ENCODE results near the gene PPA1. TPM values are rescaled to one million over a fixed set of nuclear protein-coding genes. Genes with fewer than 3 reads are reported as not detected.
A peak's percentile ranks its signal among the peaks of the same experiment; 100 is the strongest.

Gene PPA1
- 44.9 and 54.3 TPM in 2 replicates for total RNA-seq
- 75.2 and 86.0 TPM in 2 replicates for polyA plus RNA-seq

DNA sequence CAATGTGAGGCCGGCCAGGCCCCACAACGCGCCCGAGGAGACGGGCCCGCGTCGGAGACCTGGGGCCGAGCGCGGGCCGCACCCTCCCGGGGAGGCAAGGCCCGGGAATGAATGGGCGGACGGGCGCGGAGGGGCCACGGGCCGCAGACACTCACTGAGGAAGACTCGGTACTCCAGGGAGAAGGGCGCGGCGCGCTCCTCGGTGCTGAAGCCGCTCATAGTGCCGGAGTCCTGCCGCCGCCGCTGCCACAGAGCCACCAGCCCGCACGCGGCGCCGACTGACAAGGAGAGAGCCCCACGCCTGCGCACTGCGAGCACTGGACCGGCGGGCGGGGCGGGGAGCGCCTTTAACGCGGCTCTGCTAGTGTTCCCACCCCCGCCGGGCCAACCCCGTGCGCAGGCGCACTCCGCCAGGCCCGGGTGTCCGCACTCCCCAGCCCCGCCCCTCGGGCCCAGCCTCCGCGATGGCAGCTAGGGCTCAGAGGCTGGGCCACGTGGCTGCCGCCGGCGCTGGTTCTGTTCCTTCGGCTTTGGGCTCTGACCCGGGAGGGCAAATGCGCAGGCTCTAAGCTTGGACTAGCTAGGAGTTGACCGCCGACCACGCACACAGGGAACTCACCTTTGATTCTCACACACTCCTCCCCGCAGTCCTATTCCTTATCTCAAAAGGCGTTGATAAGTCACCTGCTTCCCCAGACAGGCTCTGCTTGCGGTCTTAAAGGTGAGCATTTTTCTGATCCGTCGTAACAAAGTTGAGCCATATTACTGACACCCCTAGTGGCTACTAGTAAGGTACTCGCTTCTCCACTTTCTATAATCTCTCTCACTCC is at the start of gene PPA1:
PPA1 (minus strand) TSS at position 321 of the 830 bp plus-strand sequence; CDS start at position 219, 102 bp downstream.
- H3K27me3 ChIP-seq = no peaks in the 10 kb centered on the region
- H3K27ac ChIP-seq = peak within 1 kb of the TSS; percentile 17
- DNase-seq (ENCODE audit: low read depth in 1 of 2, low spot score in 1 of 2) = peak; percentile 97 to 99
- peaks cover 6% of the 10 kb centered on the region for H3K36me3 ChIP-seq
- H3K4me3 ChIP-seq = peak within 1 kb of the TSS; percentile 49
- TF ChIP-seq, protein P1, sequence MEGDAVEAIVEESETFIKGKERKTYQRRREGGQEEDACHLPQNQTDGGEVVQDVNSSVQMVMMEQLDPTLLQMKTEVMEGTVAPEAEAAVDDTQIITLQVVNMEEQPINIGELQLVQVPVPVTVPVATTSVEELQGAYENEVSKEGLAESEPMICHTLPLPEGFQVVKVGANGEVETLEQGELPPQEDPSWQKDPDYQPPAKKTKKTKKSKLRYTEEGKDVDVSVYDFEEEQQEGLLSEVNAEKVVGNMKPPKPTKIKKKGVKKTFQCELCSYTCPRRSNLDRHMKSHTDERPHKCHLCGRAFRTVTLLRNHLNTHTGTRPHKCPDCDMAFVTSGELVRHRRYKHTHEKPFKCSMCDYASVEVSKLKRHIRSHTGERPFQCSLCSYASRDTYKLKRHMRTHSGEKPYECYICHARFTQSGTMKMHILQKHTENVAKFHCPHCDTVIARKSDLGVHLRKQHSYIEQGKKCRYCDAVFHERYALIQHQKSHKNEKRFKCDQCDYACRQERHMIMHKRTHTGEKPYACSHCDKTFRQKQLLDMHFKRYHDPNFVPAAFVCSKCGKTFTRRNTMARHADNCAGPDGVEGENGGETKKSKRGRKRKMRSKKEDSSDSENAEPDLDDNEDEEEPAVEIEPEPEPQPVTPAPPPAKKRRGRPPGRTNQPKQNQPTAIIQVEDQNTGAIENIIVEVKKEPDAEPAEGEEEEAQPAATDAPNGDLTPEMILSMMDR (IDR thresholded peaks at IDR 0.05; ENCODE audit: low read depth, low read length) = peak; percentile 22
- no peaks in the 10 kb centered on the region for H3K4me1 ChIP-seq (ENCODE audit: low read depth)
- no peaks in the 10 kb centered on the region for H3K9me3 ChIP-seq (ENCODE audit: low read depth)

DNA sequence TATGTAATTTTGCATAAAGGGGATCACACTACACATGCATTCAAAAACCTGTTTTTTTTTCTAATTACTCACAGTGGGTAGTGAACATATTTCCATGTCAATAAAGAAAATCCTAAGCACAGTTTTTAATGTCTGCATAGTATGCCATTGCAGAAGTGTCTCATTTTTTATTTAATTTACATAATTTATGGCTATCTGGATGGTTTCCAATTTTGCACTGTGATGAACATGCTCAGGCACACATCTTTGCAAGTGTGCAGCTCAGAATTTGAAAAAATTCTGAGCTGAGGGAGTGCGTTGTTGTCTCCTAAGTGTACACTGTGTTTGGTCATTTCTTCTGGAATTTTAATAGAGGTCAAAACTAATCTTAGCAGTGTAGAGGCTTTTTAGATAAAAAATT is 48.4 kb upstream of the PPA1 start:
- no peak overlapping the region for H3K27ac ChIP-seq
- no peaks in the 10 kb centered on the region for H3K9me3 ChIP-seq (ENCODE audit: low read depth)
- no peaks in the 10 kb centered on the region for H3K36me3 ChIP-seq
- no peaks in the 10 kb centered on the region for H3K4me1 ChIP-seq (ENCODE audit: low read depth)
- H3K27me3 ChIP-seq = peaks cover 65% of the 10 kb centered on the region
- no peak overlapping the region for H3K4me3 ChIP-seq
- DNase-seq (ENCODE audit: low read depth in 1 of 2, low spot score in 1 of 2) = no peak
- TF ChIP-seq, protein P1 (IDR thresholded peaks at IDR 0.05; ENCODE audit: low read depth, low read length) = no peak

DNA sequence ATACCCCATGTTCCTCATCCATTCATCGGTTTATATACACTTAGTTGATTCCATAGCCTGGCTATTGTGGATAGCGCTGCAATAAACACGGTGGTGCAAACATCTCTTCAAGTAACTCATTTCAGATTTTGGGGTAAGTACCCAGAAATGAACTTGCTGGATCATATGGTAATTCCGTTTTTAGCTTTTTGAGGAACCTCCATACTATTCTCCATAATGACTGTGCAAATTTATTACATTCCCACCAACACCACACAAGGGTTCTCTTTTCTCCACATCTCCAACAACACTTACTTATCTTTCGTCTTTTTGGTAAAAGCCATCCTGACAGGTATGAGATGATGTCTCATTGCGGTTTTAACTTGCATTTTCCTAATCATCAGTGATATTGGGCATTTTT is 46.9 kb upstream of the PPA1 start:
- no peaks in the 10 kb centered on the region for H3K4me1 ChIP-seq (ENCODE audit: low read depth)
- TF ChIP-seq, protein P1 (IDR thresholded peaks at IDR 0.05; ENCODE audit: low read depth, low read length) = no peak
- no peaks in the 10 kb centered on the region for H3K9me3 ChIP-seq (ENCODE audit: low read depth)
- no peak overlapping the region for H3K4me3 ChIP-seq
- H3K36me3 ChIP-seq = no peaks in the 10 kb centered on the region
- H3K27ac ChIP-seq = no peak overlapping the region
- peaks cover 53% of the 10 kb centered on the region for H3K27me3 ChIP-seq
- no peak for DNase-seq (ENCODE audit: low read depth in 1 of 2, low spot score in 1 of 2)

DNA sequence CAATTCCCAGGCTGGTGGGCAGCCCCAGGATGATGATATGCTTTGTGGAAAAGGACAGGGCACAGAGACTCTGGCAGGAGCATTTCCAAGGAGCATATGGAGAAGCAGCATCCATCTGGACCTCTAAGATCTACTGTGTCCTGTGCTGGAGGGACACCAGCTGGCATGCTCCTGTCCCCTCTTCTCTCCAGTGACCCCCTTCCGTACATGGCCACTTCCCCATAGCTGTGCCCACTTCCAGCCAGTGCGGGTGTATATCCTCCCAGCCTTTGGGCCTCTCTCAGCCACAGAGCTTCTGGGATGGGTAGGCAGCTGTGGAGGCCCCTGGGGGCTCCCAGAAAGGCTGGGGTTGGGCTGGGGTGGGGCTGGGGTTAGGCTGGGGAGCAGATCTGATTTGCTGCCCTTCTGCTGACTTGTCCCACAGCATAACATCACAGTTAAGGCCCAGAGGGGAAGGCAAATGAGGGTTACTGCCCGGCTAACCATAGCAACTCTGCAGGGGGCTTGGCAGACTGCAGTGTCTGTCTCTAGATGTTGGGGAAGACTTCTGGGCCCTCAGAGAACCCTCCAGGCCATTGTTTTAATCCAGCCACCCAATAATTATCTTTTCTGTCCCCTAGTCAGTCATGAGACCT is 44.3 kb upstream of the PPA1 start:
- H3K4me1 ChIP-seq (ENCODE audit: low read depth) = no peaks in the 10 kb centered on the region
- no peak overlapping the region for H3K27ac ChIP-seq
- no peak for DNase-seq (ENCODE audit: low read depth in 1 of 2, low spot score in 1 of 2)
- peaks cover 27% of the 10 kb centered on the region for H3K27me3 ChIP-seq
- H3K36me3 ChIP-seq = no peaks in the 10 kb centered on the region
- H3K9me3 ChIP-seq (ENCODE audit: low read depth) = no peaks in the 10 kb centered on the region
- TF ChIP-seq, protein P1 (IDR thresholded peaks at IDR 0.05; ENCODE audit: low read depth, low read length) = no peak
- H3K4me3 ChIP-seq = no peak overlapping the region

DNA sequence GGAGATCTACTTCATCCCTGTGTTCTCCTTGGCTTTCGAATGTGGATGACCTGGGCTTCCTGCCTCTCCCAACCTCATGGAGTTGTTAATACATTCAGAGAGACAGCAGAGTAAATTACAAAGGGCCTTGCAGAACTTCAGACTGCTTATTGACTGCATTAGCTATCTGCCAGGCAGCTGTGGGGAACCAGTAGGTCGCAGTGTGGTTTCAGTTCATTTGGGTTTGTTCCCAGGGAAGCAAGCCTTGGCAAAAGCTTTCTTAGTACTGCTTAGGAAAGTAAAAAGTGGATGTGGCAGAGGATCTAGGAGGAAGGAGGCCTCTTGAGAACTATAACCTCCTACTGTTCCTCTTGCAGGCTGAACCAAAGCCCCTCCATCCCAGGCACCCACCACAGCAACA is 41.4 kb upstream of the PPA1 start:
- Histone ChIP-seq H3K9me3 (ENCODE audit: low read depth) (no peaks in the 10 kb centered on the region), H3K4me3 (no peak overlapping the region), H3K27me3 (no peaks in the 10 kb centered on the region), H3K27ac (no peak overlapping the region), H3K4me1 (ENCODE audit: low read depth) (no peaks in the 10 kb centered on the region), H3K36me3 (no peaks in the 10 kb centered on the region)
- DNase-seq (ENCODE audit: low read depth in 1 of 2, low spot score in 1 of 2) = peak in 1 of 2 donors; percentile 88
- TF ChIP-seq, protein P1 (IDR thresholded peaks at IDR 0.05; ENCODE audit: low read depth, low read length) = peak; percentile 15
